HK-2 (cell line): Measurements from ENCODE around the gene HSP90AA1.
"Not testable (repeated sequence)": the region's sequence is repeated elsewhere in the genome, so short reads cannot be mapped to it uniquely, and the experiment has no call there.

Experiments
- DNase-seq: peaks from one replicate; pipeline ENCODE4 v3.0.0-alpha.2; 2018; ENCODE audit not compliant: unreplicated experiment

HSP90AA1 gene

GRCh38 chr14:102094101-102094500 is 7.3 kb upstream of the HSP90AA1 start:
- no peak for DNase-seq

GRCh38 chr14:102092806-102093205 is 6.0 kb upstream of the HSP90AA1 start:
- no peak for DNase-seq

- DNase-seq: no peak
These were observed 3.9 kb upstream of the HSP90AA1 start for GRCh38 chr14:102090713-102091112.

GRCh38 chr14:102089621-102090343 is 2.9 kb upstream of the HSP90AA1 start:
- DNase-seq: no peak

GRCh38 chr14:102088012-102088792 is 1.4 kb upstream of the HSP90AA1 start:
- no peak for DNase-seq

GRCh38 chr14:102087762-102088011 is 843 bp upstream of the HSP90AA1 start:
- no peak for DNase-seq

GRCh38 chr14:102086709-102086971 is 204 bp downstream of the HSP90AA1 start:
- DNase-seq: no peak

- DNase-seq: no peak
These were observed 716 bp downstream of the HSP90AA1 start for GRCh38 chr14:102085948-102086708.

- DNase-seq: no peak
These were observed 1.4 kb downstream of the HSP90AA1 start for GRCh38 chr14:102085488-102085887.

GRCh38 chr14:102084931-102085330 is 1.9 kb downstream of the HSP90AA1 start:
- no peak for DNase-seq

- DNase-seq: not testable (repeated sequence)
These were observed 2.3 kb downstream of the HSP90AA1 start for GRCh38 chr14:102084522-102084921.

GRCh38 chr14:102081231-102082080 is 5.4 kb downstream of the HSP90AA1 start:
- no peak for DNase-seq

- no peak for DNase-seq
These were observed 6.4 kb downstream of the HSP90AA1 start for GRCh38 chr14:102080183-102081080.

GRCh38 chr14:102079700-102079979 is 7.2 kb downstream of the HSP90AA1 start:
- DNase-seq: no peak

- DNase-seq: no peak
These were observed 7.8 kb downstream of the HSP90AA1 start for GRCh38 chr14:102078831-102079699.

GRCh38 chr14:102078361-102078791 is 8.5 kb downstream of the HSP90AA1 start:
- DNase-seq: not testable (repeated sequence)

GRCh38 chr14:102077382-102077709 is 9.5 kb downstream of the HSP90AA1 start:
- DNase-seq: no peak

- DNase-seq: no peak
These were observed 11.7 kb downstream of the HSP90AA1 start for GRCh38 chr14:102075155-102075554.

- DNase-seq: no peak
These were observed 12.4 kb downstream of the HSP90AA1 start for GRCh38 chr14:102074415-102074964.
